GM21526 (cell line): ENCODE data around the gene MYRFL.

Experiments
- ATAC-seq: cut with Tn5 transposase; IDR thresholded peaks from one replicate; pipeline ENCODE4 v1.9.1; 2021; ENCODE audit warnings: moderate library complexity; ENCODE audit not compliant: unreplicated experiment, low FRiP score

The MYRFL gene

GRCh38 chr12:70007687-70008086, 182.7 kb downstream of the MYRFL start:
- ATAC-seq, result no peak
